ENCODE measurements around the gene SLC6A12. TPM values are rescaled to one million over a fixed set of nuclear protein-coding genes. Genes with fewer than 3 reads are reported as not detected.

SLC6A12 gene
- total and polyA plus RNA-seq, 2 donors (not counting 3 experiments of a cell fraction or from before 2014, with no cell fraction given) = not detected

DNA sequence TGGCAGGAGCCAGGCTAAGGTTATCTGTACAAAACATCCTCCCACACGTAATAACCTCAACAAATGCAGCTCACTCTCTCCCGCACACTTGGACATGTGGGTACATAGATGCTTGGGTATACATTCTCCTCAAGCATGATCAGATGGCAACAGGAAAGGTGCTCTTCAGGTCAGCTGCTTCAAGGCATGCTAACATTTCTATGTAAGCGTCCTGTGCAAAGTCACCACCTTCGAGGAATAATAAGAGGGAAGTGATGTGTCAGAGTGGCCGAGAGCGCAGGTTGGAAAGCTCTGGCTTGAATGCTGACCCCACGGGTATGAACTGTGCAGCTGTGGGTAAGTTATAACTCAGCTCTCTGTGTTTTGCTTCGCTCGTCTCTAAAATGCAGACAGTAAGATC is 24.2 kb upstream of the SLC6A12 start:
- no peaks in the 10 kb centered on the region for H3K4me1 ChIP-seq (ENCODE audit: control insufficient read depth, extremely low read depth, insufficient read depth, low read length)
- ChIA-PET CTCF (no interaction called here), POLR2A (no interaction called here)
- DNase-seq (ENCODE audit: low read depth, low spot score) = no peak
- no peak overlapping the region for H3K4me2 ChIP-seq (ENCODE audit: insufficient read depth, low read length)
- H3K79me2 ChIP-seq (ENCODE audit: control insufficient read depth, insufficient read depth, low read length) = no peaks in the 10 kb centered on the region
- TF ChIP-seq, protein P1, sequence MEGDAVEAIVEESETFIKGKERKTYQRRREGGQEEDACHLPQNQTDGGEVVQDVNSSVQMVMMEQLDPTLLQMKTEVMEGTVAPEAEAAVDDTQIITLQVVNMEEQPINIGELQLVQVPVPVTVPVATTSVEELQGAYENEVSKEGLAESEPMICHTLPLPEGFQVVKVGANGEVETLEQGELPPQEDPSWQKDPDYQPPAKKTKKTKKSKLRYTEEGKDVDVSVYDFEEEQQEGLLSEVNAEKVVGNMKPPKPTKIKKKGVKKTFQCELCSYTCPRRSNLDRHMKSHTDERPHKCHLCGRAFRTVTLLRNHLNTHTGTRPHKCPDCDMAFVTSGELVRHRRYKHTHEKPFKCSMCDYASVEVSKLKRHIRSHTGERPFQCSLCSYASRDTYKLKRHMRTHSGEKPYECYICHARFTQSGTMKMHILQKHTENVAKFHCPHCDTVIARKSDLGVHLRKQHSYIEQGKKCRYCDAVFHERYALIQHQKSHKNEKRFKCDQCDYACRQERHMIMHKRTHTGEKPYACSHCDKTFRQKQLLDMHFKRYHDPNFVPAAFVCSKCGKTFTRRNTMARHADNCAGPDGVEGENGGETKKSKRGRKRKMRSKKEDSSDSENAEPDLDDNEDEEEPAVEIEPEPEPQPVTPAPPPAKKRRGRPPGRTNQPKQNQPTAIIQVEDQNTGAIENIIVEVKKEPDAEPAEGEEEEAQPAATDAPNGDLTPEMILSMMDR (IDR thresholded peaks at IDR 0.05; ENCODE audit: extremely low read depth in 1 of 2, insufficient read depth in 1 of 2, low read depth in 1 of 2, low read length in 2 of 2) = no peak
- TF ChIP-seq, protein P2, sequence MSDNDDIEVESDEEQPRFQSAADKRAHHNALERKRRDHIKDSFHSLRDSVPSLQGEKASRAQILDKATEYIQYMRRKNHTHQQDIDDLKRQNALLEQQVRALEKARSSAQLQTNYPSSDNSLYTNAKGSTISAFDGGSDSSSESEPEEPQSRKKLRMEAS (IDR thresholded peaks at IDR 0.05; ENCODE audit: insufficient read depth, insufficient read length) = no peak
- TF ChIP-seq EZH2 (IDR thresholded peaks at IDR 0.05; ENCODE audit: borderline replicate concordance, low read depth, low read length, severe bottlenecking) (no peak), JUN (IDR thresholded peaks at IDR 0.05; ENCODE audit: borderline replicate concordance, insufficient read depth, insufficient read length, low read depth) (no peak), FOS (IDR thresholded peaks at IDR 0.05; ENCODE audit: borderline replicate concordance, insufficient read depth, low read length) (no peak), POLR2AphosphoS5 (IDR thresholded peaks at IDR 0.05; ENCODE audit: insufficient read depth, low read depth, low read length) (no peak), POLR2A (IDR thresholded peaks at IDR 0.05; ENCODE audit: low read depth, low read length) (no peak), GATA2 (IDR thresholded peaks at IDR 0.05; ENCODE audit: insufficient read depth, insufficient read length, low read depth, low read length) (no peak), MYC (IDR thresholded peaks at IDR 0.05; ENCODE audit: low read depth, low read length) (no peak)
- no peaks in the 10 kb centered on the region for H3K9me3 ChIP-seq (replicated peaks; ENCODE audit: control insufficient read depth, insufficient read depth, low read length)
- no peak overlapping the region for H3K4me3 ChIP-seq (replicated peaks in 1 of 3; ENCODE audit: insufficient read depth in 1 of 3, low read depth in 1 of 3, low read length in 3 of 3)
- intact Hi-C loops (cut with micrococcal nuclease) = no loop called here
- no peaks in the 10 kb centered on the region for H3K36me3 ChIP-seq (ENCODE audit: control insufficient read depth in 2 of 2, extremely low read depth in 1 of 2, insufficient read depth in 2 of 2, low read length in 2 of 2)
- H3K27ac ChIP-seq (ENCODE audit: insufficient read depth, low read depth, low read length) = no peak overlapping the region
- H4K20me1 ChIP-seq (replicated peaks; ENCODE audit: control insufficient read depth, extremely low read depth, insufficient read depth, low read length) = no peaks in the 10 kb centered on the region
- no TSS peak for BruUV-seq (replicated peaks)
- H2AFZ ChIP-seq (ENCODE audit: low read depth, low read length) = no peak overlapping the region
- H3K9me1 ChIP-seq (replicated peaks; ENCODE audit: control insufficient read depth, extremely low read depth, insufficient read depth, low read length) = no peaks in the 10 kb centered on the region
- H3K9ac ChIP-seq (replicated peaks; ENCODE audit: extremely low read depth, insufficient read depth, low read length) = no peak overlapping the region
- dilution Hi-C loops (cut with MboI; ENCODE audit: extremely low pct_ligation_motif_present, low sequenced_read_pairs) = no loop called here
- no peaks in the 10 kb centered on the region for H3K27me3 ChIP-seq (ENCODE audit: control insufficient read depth in 2 of 2, insufficient read depth in 2 of 2, low read length in 2 of 2)
- no peak for FAIRE-seq

Data from endothelial cell of umbilical vein (primary cell).